A204.1 (cell line): ENCODE data around the gene MAGEA12.
"Not testable (repeated sequence)": the region's sequence is repeated elsewhere in the genome, so short reads cannot be mapped to it uniquely, and the experiment has no call there.

Experiments used
- FAIRE-seq: peaks from 2 replicates; lab custom pipeline; 2012; peaks lifted over from hg19 to GRCh38; lab: Jason Lieb, UNC

The MAGEA12 gene

DNA sequence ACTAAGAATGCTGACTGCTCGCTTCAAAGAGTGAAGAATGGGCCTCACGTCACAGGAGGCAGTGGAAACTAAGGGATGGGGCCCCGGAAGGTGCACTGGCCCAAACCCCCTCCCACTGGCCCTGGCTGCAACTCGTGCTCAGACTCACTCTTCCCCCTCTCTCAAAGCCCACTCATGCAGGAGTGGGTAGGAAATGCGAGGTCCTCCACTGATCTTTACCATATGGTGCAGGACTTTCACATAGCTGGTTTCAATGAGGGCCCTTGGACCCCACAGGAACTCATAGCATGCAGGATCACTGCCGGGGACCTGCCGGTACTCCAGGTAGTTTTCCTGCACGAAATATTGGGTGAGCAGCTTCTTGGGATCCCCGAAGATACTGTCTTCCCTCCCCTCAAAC is 33.0 kb downstream of the MAGEA12 start:
- FAIRE-seq, result not testable (repeated sequence)

DNA sequence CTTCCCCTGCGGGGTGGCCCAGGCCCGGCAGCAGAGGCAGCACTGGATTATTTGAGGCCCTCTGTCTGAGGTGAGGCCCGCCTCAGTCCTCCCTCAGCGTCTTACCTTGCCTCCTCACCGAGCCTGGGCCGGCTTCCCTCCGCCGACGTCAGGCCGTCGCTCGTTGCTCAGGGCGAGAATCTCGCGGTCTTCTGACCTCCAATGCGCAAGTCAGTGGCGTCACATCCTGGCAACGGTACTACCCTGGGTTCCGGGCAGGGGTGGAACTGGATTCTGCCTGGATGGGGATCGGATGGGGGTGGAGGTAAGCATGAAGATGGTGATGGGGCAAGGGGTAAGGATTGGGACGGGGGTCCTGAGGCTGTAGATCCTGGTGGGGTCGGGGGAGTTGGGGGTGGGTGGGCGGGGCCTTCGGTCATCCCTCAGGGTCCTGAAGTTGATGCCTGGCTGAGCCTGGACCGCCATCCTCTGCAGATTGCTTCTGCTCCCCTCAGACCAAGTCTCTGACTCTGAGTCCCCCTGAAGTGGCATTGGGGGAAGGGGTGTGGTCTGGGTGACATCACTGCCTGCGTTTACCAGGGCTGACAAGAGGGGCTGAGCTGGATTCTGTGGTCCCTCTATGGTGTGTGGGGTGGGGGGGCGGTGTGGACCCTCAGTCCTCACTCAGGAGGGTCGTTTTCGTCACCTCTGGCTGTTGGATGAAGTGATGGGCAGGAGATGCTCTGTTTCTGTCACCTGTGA is 36.2 kb downstream of the MAGEA12 start, which contains the start of gene MAGEA6:
MAGEA6 (minus strand) TSS at position 141 of the 741 bp plus-strand sequence. CDS start 2,039 bp downstream, outside the sequence.
- not testable (repeated sequence) for FAIRE-seq

DNA sequence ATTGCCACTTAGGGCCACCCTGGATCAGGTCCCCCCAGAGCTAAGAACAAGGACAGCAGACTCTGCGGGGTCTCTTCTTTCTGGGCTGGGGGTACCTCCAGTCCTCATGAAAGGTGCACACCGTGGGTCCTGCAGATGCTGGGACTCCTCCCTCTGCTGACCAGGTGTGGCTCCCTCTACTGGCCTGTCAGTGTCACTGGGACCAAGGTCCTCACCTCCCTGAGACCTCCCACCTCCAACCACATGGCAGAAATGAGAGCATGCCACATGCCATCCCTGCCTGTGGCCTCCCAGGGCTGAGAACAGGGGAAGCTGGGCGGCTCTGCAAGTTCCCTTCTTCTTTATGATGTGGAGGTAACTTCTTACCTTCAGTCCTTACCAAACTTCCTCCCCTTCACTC is 53.5 kb downstream of the MAGEA12 start:
- FAIRE-seq, result not testable (repeated sequence)
